Neuron (in vitro differentiated cells): ENCODE measurements around the gene MCFD2.

Experiments used
- H2AFZ ChIP-seq: one replicate; pipeline ENCODE4 v1.6.1; 2013; ENCODE audit warnings: low read depth, mild to moderate bottlenecking, inconsistent platforms, low read length, moderate library complexity
- H3K27me3 ChIP-seq: one replicate; pipeline ENCODE4 v1.6.1; 2013; ENCODE audit warnings: low read length; ENCODE audit not compliant: insufficient read depth
- H3K36me3 ChIP-seq: one replicate; pipeline ENCODE4 v1.6.1; 2013; ENCODE audit warnings: low read length; ENCODE audit not compliant: insufficient read depth
- H3K4me1 ChIP-seq: one replicate; pipeline ENCODE4 v1.6.1; 2013; ENCODE audit warnings: low read length; ENCODE audit not compliant: insufficient read depth
- H3K4me3 ChIP-seq: 2 replicates; pipeline ENCODE4 v1.5.1; 2013; ENCODE audit warnings: mild to moderate bottlenecking, low read length, moderate library complexity
- H3K9me3 ChIP-seq: one replicate; pipeline ENCODE4 v1.6.1; 2013; ENCODE audit warnings: low read length

Gene MCFD2

DNA sequence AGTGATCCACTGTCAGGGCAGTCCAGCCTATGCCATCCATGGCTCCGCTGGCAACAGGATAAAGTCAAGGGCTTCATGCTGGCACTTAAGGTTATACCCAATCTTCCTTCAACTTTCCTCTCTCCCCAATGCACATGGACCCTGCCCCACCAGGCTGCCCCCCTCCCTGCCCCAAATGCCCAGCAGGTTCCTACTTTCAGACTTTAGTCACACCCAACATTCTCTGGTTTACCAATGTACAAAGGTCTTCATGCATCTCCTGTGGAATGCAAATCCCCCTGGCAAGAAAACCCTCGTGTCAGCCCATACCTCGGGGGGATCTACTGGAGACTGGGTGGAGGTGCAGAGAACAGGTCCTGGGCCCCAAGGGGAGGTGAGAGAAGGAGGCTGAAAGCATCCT is 59.3 kb downstream of the MCFD2 start:
- Histone ChIP-seq H2AFZ (no peak overlapping the region), H3K4me1 (no peaks in the 10 kb centered on the region), H3K36me3 (no peaks in the 10 kb centered on the region), H3K9me3 (peaks cover 4% of the 10 kb centered on the region), H3K27me3 (peaks cover under 1% of the 10 kb centered on the region), H3K4me3 (no peak overlapping the region)

DNA sequence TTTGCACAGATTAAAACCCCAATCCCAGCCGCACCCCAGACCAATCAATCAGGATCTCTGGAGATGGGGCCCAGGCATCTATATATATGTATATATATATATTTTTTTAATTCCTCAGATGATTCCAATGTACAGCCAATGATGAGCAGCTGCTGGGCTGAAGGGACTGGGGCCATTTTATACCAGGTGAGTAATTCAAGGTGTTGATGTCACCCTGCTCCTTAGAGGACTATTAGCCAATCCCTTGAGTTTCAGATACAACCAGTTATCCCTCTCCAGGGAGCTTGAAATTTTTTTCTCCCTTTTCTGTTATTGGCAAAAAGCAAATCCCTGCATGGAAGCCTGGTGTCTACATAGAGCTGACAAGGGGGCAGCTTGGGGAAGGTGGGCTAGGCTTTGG is 59.8 kb downstream of the MCFD2 start:
- no peaks in the 10 kb centered on the region for H3K36me3 ChIP-seq
- no peak overlapping the region for H3K4me3 ChIP-seq
- no peaks in the 10 kb centered on the region for H3K4me1 ChIP-seq
- peaks cover 4% of the 10 kb centered on the region for H3K9me3 ChIP-seq
- H2AFZ ChIP-seq: no peak overlapping the region
- H3K27me3 ChIP-seq: peaks cover 1% of the 10 kb centered on the region

DNA sequence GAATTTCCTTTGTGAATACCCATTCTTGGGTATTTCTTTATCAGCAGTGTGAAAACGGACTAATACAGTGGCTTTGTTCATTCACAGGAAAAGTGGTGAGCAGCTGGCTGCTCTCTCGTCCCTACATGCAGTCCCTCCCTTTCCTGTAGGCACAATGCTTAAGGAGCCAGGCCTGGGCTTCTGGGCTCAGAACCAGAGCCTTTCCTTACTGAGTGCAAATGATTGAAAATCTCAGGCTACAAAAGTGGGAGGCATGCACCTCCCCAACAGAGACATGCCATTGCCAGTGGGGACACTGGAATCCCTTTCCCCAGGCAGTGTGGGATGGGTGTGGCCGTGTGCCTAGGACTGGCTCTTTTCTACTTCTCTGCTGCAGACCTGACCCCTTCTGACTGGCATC is 61.3 kb downstream of the MCFD2 start:
- Histone ChIP-seq H3K9me3 (peaks cover 4% of the 10 kb centered on the region), H3K27me3 (peaks cover 15% of the 10 kb centered on the region), H2AFZ (no peak overlapping the region), H3K4me1 (no peaks in the 10 kb centered on the region), H3K36me3 (no peaks in the 10 kb centered on the region), H3K4me3 (no peak overlapping the region)

DNA sequence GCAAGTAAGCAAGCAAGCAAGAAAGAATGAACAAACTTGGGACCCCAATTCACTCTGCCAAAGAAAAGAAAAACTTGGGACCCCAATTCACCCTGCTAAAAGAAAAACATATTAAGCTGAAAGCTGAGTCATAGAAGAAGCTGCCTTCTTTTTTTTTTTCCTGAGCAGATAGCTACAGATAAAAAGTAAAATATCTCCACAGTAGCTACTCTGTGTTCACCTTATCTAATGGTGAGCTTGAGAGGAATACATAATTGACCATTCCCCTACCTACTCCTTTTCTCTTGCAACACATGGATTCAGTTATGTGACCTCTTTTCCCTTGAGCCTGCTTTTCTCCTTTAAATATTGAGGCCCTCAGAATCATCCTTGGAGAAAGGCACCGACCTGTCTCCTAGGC is 63.0 kb downstream of the MCFD2 start:
- H3K4me1 ChIP-seq: no peaks in the 10 kb centered on the region
- H3K9me3 ChIP-seq: peaks cover 4% of the 10 kb centered on the region
- no peak overlapping the region for H2AFZ ChIP-seq

DNA sequence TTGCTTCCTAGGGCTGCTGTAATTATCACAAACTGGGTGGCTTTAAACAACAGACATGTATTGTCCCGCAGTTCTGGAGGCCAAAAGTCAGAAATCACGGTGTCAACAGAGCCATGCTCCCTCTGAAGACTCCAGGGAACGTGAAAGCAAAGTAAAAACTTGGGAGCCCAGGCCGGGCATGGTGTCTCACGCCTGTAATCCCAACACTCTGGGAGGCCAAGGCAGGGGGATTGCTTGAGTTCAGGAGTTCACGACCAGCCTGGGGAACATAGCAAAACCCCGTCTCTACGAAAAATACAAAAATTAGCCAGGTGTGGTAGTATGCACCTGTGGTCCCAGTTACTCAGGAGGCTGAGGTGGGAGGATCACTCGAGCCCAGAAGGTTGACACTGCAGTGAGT is 63.5 kb downstream of the MCFD2 start:
- no peaks in the 10 kb centered on the region for H3K4me1 ChIP-seq
- no peak overlapping the region for H3K4me3 ChIP-seq
- peaks cover 4% of the 10 kb centered on the region for H3K9me3 ChIP-seq
- H2AFZ ChIP-seq: no peak overlapping the region
- H3K27me3 ChIP-seq: peaks cover 22% of the 10 kb centered on the region
- H3K36me3 ChIP-seq: no peaks in the 10 kb centered on the region

More for the DNA sequence above, 63.0 kb downstream of the MCFD2 start:
- Histone ChIP-seq H3K36me3 (no peaks in the 10 kb centered on the region), H3K4me3 (no peak overlapping the region), H3K27me3 (peaks cover 22% of the 10 kb centered on the region)
